KOPT-K1 (cell line): ENCODE data around the gene MOV10L1.

ENCODE experiments used
- H3K27ac ChIP-seq: fragments of 200-600 bp; sonication (generic); 2 replicates; pipeline ENCODE4 v1.5.1; 2016; ENCODE audit warnings: antibody characterized with exemption, mild to moderate bottlenecking, low read depth, low read length; ENCODE audit not compliant: poor library complexity, severe bottlenecking
- H3K36me3 ChIP-seq: fragments of 200-600 bp; sonication (generic); 2 replicates; pipeline ENCODE4 v1.5.1; 2017; ENCODE audit warnings: antibody characterized with exemption, mild to moderate bottlenecking, low read length, moderate library complexity; ENCODE audit not compliant: insufficient read depth
- H3K9me3 ChIP-seq: fragments of 200-600 bp; sonication (generic); 2 replicates; pipeline ENCODE4 v1.5.1; 2017; ENCODE audit warnings: antibody characterized with exemption, low read length, mild to moderate bottlenecking; ENCODE audit not compliant: insufficient read depth, poor library complexity, severe bottlenecking

MOV10L1 gene

DNA sequence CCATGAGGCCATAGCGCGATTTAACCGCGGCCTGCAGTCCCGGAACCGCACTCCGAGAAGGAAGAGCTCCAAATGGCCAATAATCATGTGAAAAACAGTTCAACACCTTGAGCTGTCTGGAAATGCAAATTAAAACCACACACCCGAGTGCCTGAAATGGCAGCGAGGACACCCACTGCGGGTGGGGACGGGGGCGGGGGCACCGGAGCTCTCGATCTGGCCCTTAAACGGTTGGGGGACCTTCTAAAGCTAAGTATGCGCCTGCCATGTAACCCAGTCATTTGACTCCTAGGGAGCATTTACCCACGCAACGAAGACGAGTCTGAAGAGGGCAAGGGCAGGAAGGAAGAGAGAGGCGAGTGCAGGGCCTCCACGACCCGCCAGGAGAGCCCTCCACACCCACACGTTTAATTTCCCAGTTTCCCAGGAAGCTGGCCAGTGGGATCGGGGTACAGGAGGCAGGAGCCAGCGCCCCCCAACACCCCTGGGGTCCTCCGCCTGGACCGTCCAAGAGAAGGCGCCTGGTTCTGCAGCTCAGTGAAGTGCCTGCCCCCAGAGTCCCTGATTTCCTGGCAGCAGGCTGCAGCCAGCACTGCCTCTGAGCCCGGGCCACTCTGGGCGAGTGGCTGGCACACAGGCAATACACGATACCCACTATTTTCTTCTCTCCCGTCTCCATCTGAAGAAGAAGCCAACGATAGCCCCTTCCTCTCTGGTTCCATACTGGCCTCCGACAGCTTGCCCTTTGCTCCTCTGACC lies 33.4 kb upstream of the MOV10L1 start:
- Histone ChIP-seq H3K36me3 (no peaks in the 10 kb centered on the region), H3K27ac (no peak overlapping the region), H3K9me3 (peaks cover 27% of the 10 kb centered on the region)

DNA sequence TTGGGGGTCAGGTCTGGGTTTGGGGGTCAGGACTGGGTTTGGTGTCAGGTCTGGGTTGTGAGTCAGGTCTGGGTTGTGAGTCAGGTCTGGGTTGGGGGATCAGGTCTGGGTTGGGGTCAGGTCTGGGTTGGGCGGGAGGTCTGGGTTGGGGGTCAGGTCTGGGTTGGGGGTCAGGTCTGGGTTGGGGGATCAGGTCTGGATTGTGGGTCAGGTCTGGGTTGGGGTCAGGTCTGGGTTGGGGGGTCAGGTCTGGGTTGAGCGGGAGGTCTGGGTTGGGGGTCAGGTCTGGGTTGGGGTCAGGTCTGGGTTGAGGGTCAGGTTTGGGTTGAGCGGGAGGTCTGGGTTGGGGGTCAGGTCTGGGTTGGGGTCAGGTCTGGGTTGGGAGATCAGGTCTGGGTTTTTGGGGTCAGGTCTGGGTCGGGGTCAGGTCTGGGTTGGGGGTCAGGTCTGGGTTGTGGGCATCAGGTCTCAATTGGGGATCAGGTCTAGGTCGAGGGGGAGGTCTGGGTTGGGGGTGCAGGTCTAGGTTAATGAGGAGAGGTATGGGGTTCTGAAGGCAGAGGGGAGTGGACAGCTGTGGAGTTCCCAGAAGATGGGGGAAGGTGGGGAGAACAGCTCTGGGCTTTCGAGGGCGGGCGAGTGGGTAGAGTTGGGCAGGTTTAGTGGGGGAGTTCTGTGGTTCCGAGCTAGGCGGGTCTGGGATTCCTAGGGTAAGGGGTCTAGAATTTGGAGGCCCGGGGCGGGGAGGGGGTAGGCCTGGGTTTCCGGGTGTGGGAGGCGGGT lies 32.3 kb upstream of the MOV10L1 start:
- Histone ChIP-seq H3K27ac (no peak overlapping the region), H3K9me3 (peaks cover 18% of the 10 kb centered on the region), H3K36me3 (no peaks in the 10 kb centered on the region)

DNA sequence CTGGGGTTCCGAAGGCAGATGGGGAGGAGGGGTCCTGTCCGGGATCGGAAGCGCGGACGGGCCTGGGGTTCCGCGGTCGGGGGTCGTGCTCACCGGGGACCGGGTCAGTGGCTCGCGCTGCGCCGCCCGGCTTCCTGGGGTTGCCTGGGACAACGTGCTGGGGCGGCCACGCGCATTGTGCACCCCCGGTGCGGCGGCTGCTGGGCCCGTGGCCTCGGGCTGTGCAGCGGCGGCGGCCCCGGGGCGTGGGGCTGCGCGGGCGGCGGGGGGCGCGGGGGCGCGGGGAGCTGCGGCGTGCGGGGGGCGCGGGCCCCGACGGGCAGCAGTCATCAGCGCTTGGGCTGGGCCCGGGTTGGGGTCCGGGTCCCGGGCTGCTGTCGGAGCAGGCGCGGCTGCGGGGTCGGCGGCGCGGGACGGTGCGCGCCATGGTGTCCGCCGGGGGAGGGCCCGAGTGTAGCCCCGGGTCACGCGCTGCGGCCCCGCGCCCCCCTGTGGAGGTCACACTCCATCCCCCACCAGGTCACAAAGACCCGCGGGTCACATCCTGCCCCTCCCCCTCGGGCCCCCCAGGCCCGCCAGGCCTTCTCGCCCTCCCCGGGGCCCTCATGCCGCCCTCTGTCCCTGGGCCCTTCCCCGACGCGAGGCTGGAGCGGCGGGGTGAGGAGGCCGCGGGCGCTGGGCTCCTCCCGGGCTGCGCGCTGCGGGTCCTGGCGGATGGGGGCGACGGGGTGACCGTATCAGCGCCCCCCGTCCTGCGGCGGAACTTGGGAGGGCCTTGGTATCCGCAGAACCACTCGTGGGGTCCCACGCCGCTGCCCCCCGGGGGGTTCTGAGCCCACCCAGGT lies 31.5 kb upstream of the MOV10L1 start, which contains the start of gene TTLL8:
Gene TTLL8 (minus strand): TSS at position 238 of the 845 bp plus-strand sequence.
- no peak within 1 kb of the TSS for H3K27ac ChIP-seq
- no peaks in the 10 kb centered on the region for H3K36me3 ChIP-seq
- H3K9me3 ChIP-seq: peaks cover 10% of the 10 kb centered on the region

DNA sequence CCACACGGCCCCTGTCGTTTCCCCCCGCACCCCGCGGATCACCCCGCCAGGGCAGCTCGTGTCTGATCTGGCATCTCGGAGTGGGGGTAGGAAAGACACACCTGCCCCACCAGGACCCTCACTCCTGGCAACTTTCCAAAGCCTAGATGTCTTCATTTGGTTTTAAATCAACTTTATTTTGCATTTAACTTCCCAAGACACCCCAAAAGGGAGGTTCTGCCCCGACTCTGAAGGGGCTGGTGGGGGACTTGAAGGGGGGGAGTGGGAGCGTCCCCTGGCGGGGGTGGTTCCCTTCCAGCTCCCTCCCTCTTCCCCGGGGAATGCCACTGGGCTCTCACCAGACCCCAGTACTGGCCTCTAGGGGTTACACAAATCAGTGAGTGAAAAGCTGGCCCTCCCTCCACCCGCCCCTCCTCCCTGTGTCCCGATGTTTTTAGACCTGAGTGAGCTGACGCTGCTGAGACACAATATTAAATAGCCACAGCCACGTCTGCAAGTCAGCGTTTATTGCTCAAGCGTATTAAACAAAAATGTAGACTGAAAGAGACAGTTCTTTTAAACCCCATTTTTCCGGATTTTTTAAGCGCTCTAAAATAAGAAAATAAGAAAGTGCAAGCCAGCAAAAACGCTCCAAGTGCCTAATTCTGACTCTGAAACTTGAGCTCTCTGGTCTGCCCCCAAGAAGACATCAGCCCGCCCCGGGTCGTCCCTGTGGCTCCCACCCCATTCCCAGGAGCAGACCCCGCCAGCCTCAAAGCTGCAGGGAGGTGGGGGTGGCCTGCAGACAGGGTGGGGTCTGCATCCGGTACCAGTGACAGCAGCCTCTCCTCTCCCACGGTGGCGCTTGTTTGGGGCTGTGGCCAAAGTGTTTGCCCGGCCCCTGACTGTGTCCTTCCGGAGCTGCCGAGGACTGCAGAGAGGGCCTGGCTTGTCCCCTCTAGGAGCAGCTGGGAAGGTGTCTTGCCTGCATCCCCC lies 30.6 kb upstream of the MOV10L1 start:
- Histone ChIP-seq H3K9me3 (peaks cover 1% of the 10 kb centered on the region), H3K27ac (no peak overlapping the region), H3K36me3 (no peaks in the 10 kb centered on the region)

DNA sequence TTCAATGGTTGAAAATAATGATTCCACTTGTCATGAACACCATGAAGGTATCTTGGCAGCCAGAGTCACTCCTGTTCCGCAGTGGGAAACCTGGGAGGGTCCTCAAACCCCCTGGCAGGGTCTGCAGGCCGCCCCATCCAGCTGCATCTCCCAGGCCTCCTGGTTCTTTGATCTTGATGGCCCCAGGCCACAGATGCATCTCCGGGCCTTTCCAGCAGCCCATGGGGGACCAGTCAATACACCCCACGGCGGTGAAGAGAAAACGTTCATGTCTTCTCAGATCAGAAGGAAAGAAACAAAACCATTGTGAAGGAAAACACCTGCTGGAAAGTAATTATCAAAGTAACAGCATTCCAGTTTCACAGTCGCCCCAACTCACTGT lies 29.9 kb upstream of the MOV10L1 start:
- Histone ChIP-seq H3K9me3 (no peaks in the 10 kb centered on the region), H3K36me3 (no peaks in the 10 kb centered on the region), H3K27ac (no peak overlapping the region)

DNA sequence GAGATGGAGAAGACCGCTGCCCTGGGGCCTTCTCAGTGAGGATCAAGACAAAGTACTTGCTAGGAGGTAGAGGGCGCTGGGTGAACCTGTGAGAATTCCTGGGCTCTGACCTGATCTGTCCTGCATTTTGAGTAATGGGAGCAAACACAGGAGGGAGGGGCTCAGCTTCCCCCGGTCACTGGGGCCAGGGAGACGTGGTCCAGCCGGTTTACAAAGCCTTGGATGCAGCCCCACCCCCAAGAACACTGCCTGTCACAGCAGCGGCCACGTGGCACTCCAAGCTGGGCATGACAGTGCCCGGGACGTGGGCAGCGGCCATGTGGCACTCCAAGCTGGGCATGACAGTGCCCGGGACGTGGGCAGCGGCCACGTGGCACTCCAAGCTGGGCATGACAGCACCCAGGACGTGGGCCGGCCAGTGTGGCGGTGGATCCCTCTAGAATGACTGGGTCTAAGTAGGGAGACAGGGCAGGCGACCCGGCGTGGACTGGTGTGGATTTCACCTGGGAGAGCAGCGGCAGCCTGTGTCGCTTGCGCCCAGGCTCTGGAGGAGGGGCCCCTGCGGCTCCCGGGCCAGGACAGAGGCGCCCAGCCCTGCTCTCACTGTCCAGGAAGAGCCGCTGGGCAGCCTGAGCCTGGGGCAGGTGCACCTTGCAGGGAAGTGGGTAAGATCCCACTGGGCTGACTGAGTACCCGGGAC lies 29.2 kb upstream of the MOV10L1 start:
- H3K27ac ChIP-seq: no peak overlapping the region
- H3K36me3 ChIP-seq: no peaks in the 10 kb centered on the region
- no peaks in the 10 kb centered on the region for H3K9me3 ChIP-seq

DNA sequence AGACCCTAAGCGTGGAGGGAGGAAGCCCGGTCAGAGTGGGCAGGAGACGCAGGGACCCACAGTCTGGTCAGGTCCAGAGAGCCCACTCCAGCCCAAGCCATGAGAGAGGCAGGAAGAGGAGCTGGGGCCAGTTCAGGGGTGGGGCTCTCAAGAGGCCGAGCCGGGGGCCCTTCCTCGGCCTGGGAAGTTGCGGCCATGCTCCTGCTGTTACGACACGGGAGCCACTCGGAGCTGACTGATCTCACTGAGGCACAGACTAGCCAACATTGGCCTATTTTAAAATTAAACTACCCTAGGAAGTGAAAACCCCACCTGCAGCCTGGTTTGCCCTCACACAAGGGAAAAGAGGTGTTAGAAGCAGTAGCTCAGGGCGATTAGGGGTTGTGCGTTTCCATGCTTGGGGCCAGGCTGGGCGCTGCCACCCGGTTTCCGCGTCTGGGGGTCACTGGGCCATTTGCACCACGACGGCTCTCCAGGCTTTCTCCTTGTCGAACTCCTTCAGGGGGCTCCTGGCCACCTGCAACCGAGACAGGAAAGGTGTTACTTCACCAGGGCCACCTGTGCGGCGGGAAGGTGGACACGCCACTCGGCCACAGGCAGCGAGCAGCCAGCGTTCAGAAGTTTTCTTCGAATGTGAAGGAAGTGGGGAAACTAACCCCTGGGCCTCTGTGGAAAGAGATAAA lies 28.5 kb upstream of the MOV10L1 start:
- H3K27ac ChIP-seq: no peak overlapping the region
- no peaks in the 10 kb centered on the region for H3K36me3 ChIP-seq
- H3K9me3 ChIP-seq: no peaks in the 10 kb centered on the region

DNA sequence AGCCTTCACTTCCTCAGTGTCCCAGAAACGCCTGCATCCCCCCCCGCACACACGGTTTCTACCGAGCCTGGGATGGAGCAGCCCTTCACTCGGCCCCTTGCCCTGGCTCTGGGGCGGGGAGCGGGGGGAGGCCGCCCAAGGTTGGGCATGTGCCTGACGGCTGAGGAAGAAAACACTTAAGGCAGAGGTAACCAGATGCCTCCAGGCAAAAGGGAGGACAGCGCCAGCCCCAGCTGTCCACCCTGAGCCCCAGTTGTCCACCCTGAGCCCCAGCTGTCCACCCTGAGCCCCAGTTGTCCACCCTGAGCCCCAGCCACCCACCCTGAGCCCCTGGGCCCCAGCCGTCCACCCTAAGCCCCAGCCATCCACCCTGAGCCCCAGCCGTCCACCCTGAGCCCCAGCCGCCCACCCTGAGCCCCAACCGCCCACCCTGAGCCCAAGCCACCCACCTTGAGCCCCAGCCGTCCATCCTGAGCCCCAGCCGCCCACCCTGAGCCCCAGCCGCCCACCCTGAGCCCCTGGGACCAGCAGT lies 27.9 kb upstream of the MOV10L1 start:
- Histone ChIP-seq H3K36me3 (no peaks in the 10 kb centered on the region), H3K27ac (no peak overlapping the region), H3K9me3 (no peaks in the 10 kb centered on the region)

DNA sequence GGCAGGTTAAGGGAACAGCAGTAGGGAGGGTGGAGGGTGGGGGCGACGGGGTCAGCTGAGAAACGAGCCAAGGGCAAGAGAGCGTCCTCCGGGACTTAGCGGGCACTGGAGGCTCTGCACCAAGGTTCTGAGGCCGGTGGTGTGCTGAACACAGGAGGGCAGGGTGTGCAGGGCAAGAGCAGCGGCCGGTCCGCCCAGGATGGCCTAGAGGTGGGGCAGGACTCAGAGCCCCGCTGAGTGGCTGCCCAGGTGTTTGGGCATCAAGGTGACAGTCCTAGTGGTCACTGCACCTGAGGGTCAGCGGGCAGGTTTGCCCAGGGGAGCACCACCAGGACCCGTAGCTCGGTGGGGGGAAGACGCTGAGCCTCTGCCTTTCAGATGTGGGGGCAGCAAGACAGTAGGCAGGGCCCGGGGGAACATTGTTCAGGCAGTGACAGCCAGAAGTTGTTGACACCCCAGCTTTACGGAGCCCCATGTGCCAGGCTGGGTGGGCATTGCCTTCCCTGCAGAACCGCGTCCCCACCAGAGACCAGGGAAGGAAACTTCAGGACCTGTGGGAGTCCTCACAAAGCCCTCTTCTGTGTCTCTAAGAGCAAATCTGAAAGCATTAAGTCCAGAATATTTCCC lies 27.2 kb upstream of the MOV10L1 start:
- Histone ChIP-seq H3K36me3 (no peaks in the 10 kb centered on the region), H3K9me3 (no peaks in the 10 kb centered on the region), H3K27ac (no peak overlapping the region)

DNA sequence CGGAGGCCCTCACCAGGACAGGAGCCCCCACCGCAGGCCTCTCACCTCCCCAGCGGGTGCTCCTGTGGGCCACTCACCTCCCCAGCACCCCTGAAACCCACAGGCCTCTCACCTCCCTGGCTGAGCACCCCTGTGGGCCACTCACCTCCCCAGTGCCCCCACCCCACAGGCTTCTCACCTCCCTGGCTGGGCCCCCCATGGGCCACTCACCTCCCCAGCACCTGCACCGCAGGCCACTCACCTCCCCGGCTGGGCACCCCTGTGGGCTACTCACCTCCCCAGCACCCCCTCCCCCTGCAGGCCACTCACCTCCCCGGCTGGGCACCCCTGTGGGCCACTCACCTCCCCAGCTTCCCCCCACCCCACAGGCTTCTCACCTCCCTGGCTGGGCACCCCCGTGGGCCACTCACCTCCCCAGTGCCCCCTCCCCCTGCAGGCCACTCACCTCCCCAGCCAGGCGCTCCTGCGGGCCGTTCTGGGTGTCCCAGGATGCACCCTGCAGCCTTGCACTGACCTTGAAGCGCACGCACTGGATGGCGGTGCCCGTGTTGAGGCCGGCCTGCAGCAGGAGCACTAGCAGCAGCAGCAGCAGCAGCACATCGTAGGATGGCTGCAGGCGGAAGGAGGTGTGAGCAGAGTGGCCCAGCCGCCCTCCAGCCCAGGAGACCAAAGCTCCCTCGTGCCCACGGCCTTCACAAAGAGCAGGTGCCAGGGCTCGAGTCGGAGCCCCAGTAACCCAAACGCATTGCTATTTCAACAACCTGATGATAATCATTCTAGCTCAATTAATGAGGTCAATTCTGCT lies 26.0 kb upstream of the MOV10L1 start:
- H3K27ac ChIP-seq: no peak overlapping the region
- no peaks in the 10 kb centered on the region for H3K36me3 ChIP-seq
- no peaks in the 10 kb centered on the region for H3K9me3 ChIP-seq

DNA sequence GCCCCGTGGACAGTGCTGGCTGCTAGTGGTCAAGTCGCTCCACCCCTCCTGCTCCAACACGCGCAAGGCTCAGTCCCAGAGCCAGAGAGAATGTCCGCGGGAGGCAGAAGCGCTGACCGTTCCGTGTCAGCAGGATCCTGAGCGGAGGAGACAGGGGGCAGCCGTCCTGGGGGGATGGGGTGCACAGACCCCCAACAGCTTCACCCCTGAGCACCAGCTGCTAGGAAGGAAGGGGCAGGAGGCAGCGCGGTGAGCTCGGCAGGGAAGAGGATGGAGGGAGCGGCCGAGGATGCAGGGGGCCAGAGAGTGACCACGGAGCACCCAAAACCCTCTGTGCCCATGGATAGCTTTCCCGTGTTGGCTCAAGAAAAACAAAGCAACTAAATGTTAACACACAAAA lies 25.4 kb upstream of the MOV10L1 start:
- H3K36me3 ChIP-seq: no peaks in the 10 kb centered on the region
- no peaks in the 10 kb centered on the region for H3K9me3 ChIP-seq
- H3K27ac ChIP-seq: no peak overlapping the region

DNA sequence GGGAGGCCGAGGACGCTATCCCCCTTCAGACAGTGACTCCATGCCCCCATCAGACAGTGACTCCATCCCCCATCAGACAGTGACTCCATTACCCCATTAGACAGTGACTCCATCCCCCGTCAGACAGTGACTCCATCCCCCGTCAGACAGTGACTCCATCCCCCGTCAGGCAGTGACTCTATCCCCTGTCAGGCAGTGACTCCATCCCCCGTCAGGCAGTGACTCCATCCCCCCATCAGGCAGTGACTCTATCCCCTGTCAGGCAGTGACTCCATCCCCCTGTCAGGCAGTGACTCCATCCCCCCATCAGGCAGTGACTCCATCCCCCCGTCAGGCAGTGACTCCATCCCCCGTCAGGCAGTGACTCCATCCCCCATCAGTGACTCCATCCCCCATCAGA lies 22.6 kb upstream of the MOV10L1 start:
- Histone ChIP-seq H3K27ac (no peak overlapping the region), H3K9me3 (no peaks in the 10 kb centered on the region), H3K36me3 (no peaks in the 10 kb centered on the region)
